RWPE2 (cell line): Measurements from ENCODE around the gene KAT8.
A peak's percentile ranks its signal among the peaks of the same experiment; 100 is the strongest.

ENCODE experiments used
- ATAC-seq: fragments of 200-7000 bp; cut with Tn5 transposase; 3 replicates; pipeline ENCODE4 v1.9.1; 2021; ENCODE audit warnings: low read depth
- DNase-seq: peaks from one replicate; pipeline ENCODE4 v3.0.0-alpha.2; 2020; ENCODE audit warnings: low spot score
- H3K27ac ChIP-seq: fragments of 450-650 bp; 2 replicates; pipeline ENCODE4 v1.5.1; 2017; ENCODE audit warnings: mild to moderate bottlenecking; ENCODE audit not compliant: poor library complexity, severe bottlenecking
- H3K27me3 ChIP-seq: fragments of 250-450 bp; sonication (Bioruptor Pico); 2 replicates; pipeline ENCODE4 v1.5.1; 2021; ENCODE audit warnings: mild to moderate bottlenecking, moderate library complexity; ENCODE audit not compliant: insufficient read depth, poor library complexity, severe bottlenecking
- H3K36me3 ChIP-seq: fragments of 250-450 bp; sonication (Bioruptor Pico); 2 replicates; pipeline ENCODE4 v1.5.1; 2020; ENCODE audit warnings: low read depth, mild to moderate bottlenecking, moderate library complexity
- H3K4me1 ChIP-seq: fragments of 250-450 bp; sonication (Bioruptor Pico); 2 replicates; pipeline ENCODE4 v1.5.1; 2021; ENCODE audit warnings: mild to moderate bottlenecking, moderate library complexity; ENCODE audit not compliant: insufficient read depth, poor library complexity, severe bottlenecking
- H3K4me3 ChIP-seq: fragments of 250-450 bp; sonication (Bioruptor Pico); 2 replicates; pipeline ENCODE4 v1.5.1; 2021; ENCODE audit warnings: mild to moderate bottlenecking, moderate library complexity; ENCODE audit not compliant: severe bottlenecking
- H3K9me3 ChIP-seq: fragments of 250-450 bp; sonication (Bioruptor Pico); 2 replicates; pipeline ENCODE4 v1.5.1; 2021; ENCODE audit warnings: mild to moderate bottlenecking, moderate library complexity; ENCODE audit not compliant: severe bottlenecking
- CTCF ChIP-seq: fragments of 450-650 bp; IDR thresholded peaks from one replicate; pipeline ENCODE4 v1.5.1; 2017; ENCODE audit warnings: mild to moderate bottlenecking, moderate library complexity; ENCODE audit not compliant: poor library complexity, severe bottlenecking

Gene KAT8

GRCh38 chr16:31131416-31131815, 14.0 kb downstream of the KAT8 start:
- Histone ChIP-seq H3K9me3 (no peaks in the 10 kb centered on the region), H3K27ac (peak overlapping the region; percentile 75), H3K4me1 (peaks cover 41% of the 10 kb centered on the region), H3K36me3 (peaks cover 45% of the 10 kb centered on the region), H3K4me3 (no peak overlapping the region), H3K27me3 (no peaks in the 10 kb centered on the region)
- no peak for TF ChIP-seq CTCF
- peak; percentile 52 for DNase-seq
- ATAC-seq: no peak

DNA sequence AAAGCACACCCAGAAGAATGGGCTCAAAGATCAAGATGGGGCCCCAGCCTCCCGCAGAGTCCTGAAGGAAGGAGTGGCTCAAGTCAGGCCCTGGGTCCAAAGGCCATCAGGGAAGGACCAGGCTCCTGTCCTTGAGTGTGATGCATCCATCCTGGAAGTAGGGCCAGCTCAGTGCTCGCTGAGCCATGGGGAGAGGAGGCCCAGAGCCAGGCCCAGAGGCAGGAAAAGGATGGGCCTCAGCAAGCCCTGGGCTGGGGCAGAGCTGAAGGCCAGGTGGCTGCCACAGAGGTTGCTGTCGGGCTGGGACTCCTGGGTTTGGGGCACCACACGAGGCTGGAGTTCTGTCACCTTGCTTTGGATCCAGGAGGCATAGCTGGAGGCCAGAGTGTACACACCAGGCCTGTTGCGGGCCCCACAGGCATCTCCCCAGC, 14.4 kb downstream of the KAT8 start:
- Histone ChIP-seq H3K4me1 (peaks cover 41% of the 10 kb centered on the region), H3K9me3 (no peaks in the 10 kb centered on the region), H3K27me3 (no peaks in the 10 kb centered on the region), H3K27ac (peak overlapping the region; percentile 75), H3K4me3 (no peak overlapping the region), H3K36me3 (peaks cover 45% of the 10 kb centered on the region)
- no peak for TF ChIP-seq CTCF
- ATAC-seq (0 out of 3 replicates have a peak, but pooled peaks have one; percentile 4), DNase-seq (peak; percentile 61)

- H3K27ac ChIP-seq: peak overlapping the region; percentile 75
- ATAC-seq: no peak
These were observed 15.0 kb downstream of the KAT8 start for GRCh38 chr16:31132303-31132979.

DNA sequence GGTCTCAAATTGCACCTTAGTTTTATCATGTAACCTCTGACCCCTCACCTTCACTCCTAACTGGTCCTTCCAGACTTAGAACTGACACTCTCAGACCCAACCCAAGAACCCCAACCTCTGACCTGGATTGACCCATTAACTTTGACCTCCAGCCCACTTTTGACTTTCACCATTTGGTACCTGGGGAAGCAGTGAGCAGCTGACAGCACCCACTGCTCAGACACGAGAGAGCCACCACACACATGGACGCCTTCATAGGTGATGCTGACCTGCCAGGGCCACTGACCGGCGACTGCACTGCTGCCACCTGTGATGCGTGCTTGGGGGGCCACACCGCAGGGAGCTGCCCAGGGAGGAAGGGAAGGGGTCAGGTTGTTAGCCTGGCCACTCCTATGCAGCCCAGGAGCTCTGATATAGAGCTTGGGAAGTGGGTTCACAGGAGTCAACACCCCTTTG, 15.6 kb downstream of the KAT8 start:
- Histone ChIP-seq H3K36me3 (peaks cover 45% of the 10 kb centered on the region), H3K4me3 (no peak overlapping the region), H3K9me3 (no peaks in the 10 kb centered on the region), H3K27ac (peak overlapping the region; percentile 91), H3K4me1 (peaks cover 43% of the 10 kb centered on the region), H3K27me3 (no peaks in the 10 kb centered on the region)
- peak; percentile 47 for DNase-seq
- no peak for TF ChIP-seq CTCF
- no peak for ATAC-seq

More at GRCh38 chr16:31132303-31132979, 15.0 kb downstream of the KAT8 start:
- Histone ChIP-seq H3K4me3 (no peak overlapping the region), H3K27me3 (no peaks in the 10 kb centered on the region), H3K9me3 (no peaks in the 10 kb centered on the region), H3K4me1 (peaks cover 41% of the 10 kb centered on the region), H3K36me3 (peaks cover 45% of the 10 kb centered on the region)
- DNase-seq: peak; percentile 63
- no peak for TF ChIP-seq CTCF

DNA sequence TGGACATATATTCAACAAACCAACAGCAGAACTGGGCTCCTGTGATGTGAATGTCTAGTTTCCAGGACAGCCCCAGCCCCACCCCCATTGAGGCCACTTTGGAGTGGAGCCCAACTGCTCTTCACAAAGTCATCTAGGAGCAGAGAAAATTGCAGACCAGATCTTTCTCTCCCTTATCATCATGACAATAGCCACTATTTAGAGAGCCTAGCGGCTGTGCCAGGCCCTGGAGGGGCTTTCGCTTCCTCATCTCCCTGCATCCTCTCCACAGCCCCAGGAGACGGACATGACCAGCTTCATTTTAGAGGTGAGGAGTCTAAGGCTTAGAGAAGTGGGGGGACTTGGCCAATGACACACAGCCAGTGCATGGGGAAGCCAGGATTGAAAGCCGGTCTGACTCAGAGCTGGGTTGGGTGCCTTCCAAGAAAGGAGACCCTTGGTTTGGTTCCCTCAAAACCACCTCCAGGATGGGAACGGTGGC, 16.7 kb downstream of the KAT8 start:
- TF ChIP-seq CTCF: no peak
- Histone ChIP-seq H3K27ac (peak overlapping the region; percentile 91), H3K36me3 (peaks cover 45% of the 10 kb centered on the region), H3K9me3 (no peaks in the 10 kb centered on the region), H3K4me3 (peak overlapping the region; percentile 53), H3K27me3 (no peaks in the 10 kb centered on the region), H3K4me1 (peaks cover 52% of the 10 kb centered on the region)
- no peak for ATAC-seq
- no peak for DNase-seq
